Neural cell (in vitro differentiated cells): ENCODE results near the gene HCRTR2. TPM values are rescaled to one million over a fixed set of nuclear protein-coding genes. Genes with fewer than 3 reads are reported as not detected.

Source experiments
- H2AFZ ChIP-seq: fragments of 200-600, 300-800 bp; sonication (generic), shearing (Covaris generic); 2 replicates; pipeline ENCODE4 v1.6.0; 2014; ENCODE audit warnings: low read depth, mild to moderate bottlenecking, antibody characterized with exemption, low read length, moderate library complexity
- H3F3A ChIP-seq: fragments of 200-600 bp; shearing (Covaris generic); 2 replicates; pipeline ENCODE4 v1.6.1; 2016; ENCODE audit warnings: mild to moderate bottlenecking, moderate library complexity, mixed read lengths, antibody characterized with exemption, low read length; ENCODE audit not compliant: insufficient read depth, poor library complexity, severe bottlenecking
- H3K27ac ChIP-seq: fragments of 200-600, 300-800 bp; sonication (generic), shearing (Covaris generic); 2 replicates; pipeline ENCODE4 v1.5.1; 2014; ENCODE audit warnings: mild to moderate bottlenecking, low read length, moderate library complexity
- H3K27me3 ChIP-seq: fragments of 300-800, 200-600 bp; sonication (generic), shearing (Covaris generic); 2 replicates; pipeline ENCODE4 v1.6.0; 2014; ENCODE audit warnings: mild to moderate bottlenecking, low read depth, low read length, moderate library complexity; ENCODE audit not compliant: insufficient read depth
- H3K36me3 ChIP-seq: fragments of 300-800, 200-600 bp; sonication (generic), shearing (Covaris generic); 2 replicates; pipeline ENCODE4 v1.5.1; 2014; ENCODE audit warnings: mild to moderate bottlenecking, antibody characterized with exemption, low read length, moderate library complexity; ENCODE audit not compliant: insufficient read depth
- H3K4me2 ChIP-seq: fragments of 300-800, 200-600 bp; sonication (generic), shearing (Covaris generic); 2 replicates; pipeline ENCODE4 v1.6.0; 2014; ENCODE audit warnings: mild to moderate bottlenecking, low read length
- H3K4me3 ChIP-seq: fragments of 300-800, 200-600 bp; sonication (generic), shearing (Covaris generic); 2 replicates; pipeline ENCODE4 v1.5.1; 2014; ENCODE audit warnings: mild to moderate bottlenecking, low read length, moderate library complexity
- H3K79me2 ChIP-seq: fragments of 200-600 bp; shearing (Covaris generic); replicated peaks from 2 replicates; pipeline ENCODE4 v1.6.0; 2014; ENCODE audit warnings: mild to moderate bottlenecking, low read length, moderate library complexity; ENCODE audit not compliant: insufficient read depth
- H3K9ac ChIP-seq: fragments of 300-800, 200-600 bp; sonication (generic), shearing (Covaris generic); 2 replicates; pipeline ENCODE4 v1.6.1; 2016; ENCODE audit warnings: mild to moderate bottlenecking, low read length, mixed read lengths
- H3K9me2 ChIP-seq: fragments of 200-600 bp; shearing (Covaris generic); 2 replicates; pipeline ENCODE4 v1.6.1; 2016; ENCODE audit warnings: mild to moderate bottlenecking, low read length, mixed read lengths; ENCODE audit not compliant: insufficient read depth
- H3K9me3 ChIP-seq: fragments of 200-600, 300-800 bp; sonication (generic), shearing (Covaris generic); 2 replicates; pipeline ENCODE4 v1.6.1; 2016; ENCODE audit warnings: mild to moderate bottlenecking, mixed run types, low read length, moderate library complexity, mixed read lengths
- H4K20me1 ChIP-seq: fragments of 200-600 bp; shearing (Covaris generic); 2 replicates; pipeline ENCODE4 v1.6.1; 2016; ENCODE audit warnings: mild to moderate bottlenecking, mixed run types; ENCODE audit not compliant: insufficient read depth
- EP300 ChIP-seq: fragments of 450-650 bp; conservative IDR thresholded peaks from 2 replicates; pipeline ENCODE4 v1.6.1; 2014; ENCODE audit warnings: antibody characterized with exemption, mild to moderate bottlenecking, moderate library complexity; ENCODE audit not compliant: poor library complexity, severe bottlenecking
- EZH2 ChIP-seq: fragments of 200-600, 300-800 bp; shearing (Covaris generic), sonication (generic); IDR thresholded peaks from 2 replicates; pipeline ENCODE4 v1.6.1; 2014; ENCODE audit warnings: antibody characterized with exemption, low read length, borderline replicate concordance, mild to moderate bottlenecking; ENCODE audit not compliant: insufficient read depth, poor library complexity, severe bottlenecking
- MXI1 ChIP-seq: fragments of 450-650 bp; conservative IDR thresholded peaks from 2 replicates; pipeline ENCODE4 v1.6.1; 2014; ENCODE audit warnings: antibody characterized with exemption, mild to moderate bottlenecking; ENCODE audit not compliant: poor library complexity, severe bottlenecking
- POLR2AphosphoS5 ChIP-seq: IDR thresholded peaks from 2 replicates; pipeline ENCODE4 v1.6.1; 2012
- RAD21 ChIP-seq: fragments of 450-650 bp; conservative IDR thresholded peaks from 2 replicates; pipeline ENCODE4 v1.6.1; 2014; ENCODE audit warnings: antibody characterized with exemption, mild to moderate bottlenecking, moderate library complexity
- REST ChIP-seq: IDR thresholded peaks from 2 replicates; pipeline ENCODE4 v1.6.1; 2012; ENCODE audit warnings: borderline replicate concordance
- SMC3 ChIP-seq: fragments of 450-650 bp; conservative IDR thresholded peaks from 2 replicates; pipeline ENCODE4 v1.6.1; 2014; ENCODE audit warnings: antibody characterized with exemption, mild to moderate bottlenecking, moderate library complexity; ENCODE audit not compliant: poor library complexity
- TAF1 ChIP-seq: IDR thresholded peaks from 2 replicates; pipeline ENCODE4 v1.6.1; 2012; ENCODE audit warnings: low read depth
- polyA minus RNA-seq: library from RNA; depleted of rRNA, polyadenylated mRNA; stranded (reverse); fragments of >200 nt; gene quantifications from 2 replicates; pipeline ENCODE4 v1.2.3, GENCODE V29; 2014
- polyA plus RNA-seq: library from polyadenylated mRNA; depleted of rRNA; stranded (reverse); fragments of >200 nt; gene quantifications from 2 replicates; pipeline ENCODE4 v1.2.3, GENCODE V29; 2014
- TF ChIP-seq, protein P1 (sequence below): fragments of 450-650 bp; IDR thresholded peaks from 2 replicates; pipeline ENCODE4 v1.5.1; 2014; ENCODE audit warnings: antibody characterized with exemption, mild to moderate bottlenecking, moderate library complexity; ENCODE audit not compliant: poor library complexity, severe bottlenecking

Gene HCRTR2
- polyA plus RNA-seq (7.5 and 8.1 TPM in 2 replicates), polyA minus RNA-seq (17.8 and 21.4 TPM in 2 replicates)

DNA sequence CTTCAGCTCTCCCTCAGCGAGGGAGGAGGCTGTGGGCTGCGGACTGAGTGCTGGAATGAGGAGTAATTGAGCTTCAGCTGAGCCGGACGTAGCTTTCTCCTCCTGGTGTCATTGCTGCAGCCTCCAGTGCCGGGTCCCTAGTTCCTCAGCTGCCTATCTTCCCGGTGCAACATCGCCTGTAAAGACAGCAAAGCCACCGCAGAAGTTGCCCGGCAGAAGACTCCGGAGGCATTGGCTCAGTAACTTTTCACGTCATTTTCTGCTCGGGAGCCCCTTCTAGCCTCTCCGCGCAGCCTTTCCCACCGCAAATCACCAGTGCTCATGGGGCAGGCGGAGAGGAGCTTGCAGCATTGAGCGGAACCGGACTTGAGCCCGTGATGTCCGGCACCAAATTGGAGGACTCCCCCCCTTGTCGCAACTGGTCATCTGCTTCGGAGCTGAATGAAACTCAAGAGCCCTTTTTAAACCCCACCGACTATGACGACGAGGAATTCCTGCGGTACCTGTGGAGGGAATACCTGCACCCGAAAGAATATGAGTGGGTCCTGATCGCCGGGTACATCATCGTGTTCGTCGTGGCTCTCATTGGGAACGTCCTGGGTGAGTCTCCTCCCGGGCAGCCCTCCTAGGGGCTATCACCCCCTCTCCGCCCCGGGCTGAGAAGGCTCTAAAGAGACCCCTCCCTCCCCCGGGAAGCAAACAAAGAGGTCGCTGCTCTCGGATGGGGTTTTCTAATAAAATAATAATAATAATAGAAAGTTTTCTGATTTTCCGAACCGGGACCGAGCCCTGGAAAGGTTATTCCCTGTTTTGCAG is at the start of gene HCRTR2:
TSS of gene HCRTR2 (plus strand) at position 305 of the 816 bp plus-strand sequence. CDS start at position 378, 73 bp downstream.
- Histone ChIP-seq H3K4me2 (peak within 1 kb of the TSS; percentile 34), H3K27ac (peak within 1 kb of the TSS; percentile 57), H4K20me1 (no peaks in the 10 kb centered on the region), H3F3A (no peaks in the 10 kb centered on the region), H3K79me2 (no peaks in the 10 kb centered on the region), H3K36me3 (no peaks in the 10 kb centered on the region), H2AFZ (peak within 1 kb of the TSS; percentile 29), H3K27me3 (peaks cover 26% of the 10 kb centered on the region), H3K9ac (peak within 1 kb of the TSS; percentile 65), H3K9me3 (no peaks in the 10 kb centered on the region), H3K4me3 (peak within 1 kb of the TSS; percentile 69), H3K9me2 (no peaks in the 10 kb centered on the region)
- TF ChIP-seq EZH2 (no peak), TAF1 (peak; percentile 0), MXI1 (no peak), POLR2AphosphoS5 (peak; percentile 22)

- Histone ChIP-seq H3K36me3 (no peaks in the 10 kb centered on the region), H2AFZ (no peak overlapping the region), H3K9me2 (no peaks in the 10 kb centered on the region), H3K79me2 (no peaks in the 10 kb centered on the region), H3K27me3 (no peaks in the 10 kb centered on the region), H3K27ac (no peak overlapping the region), H3K9me3 (no peaks in the 10 kb centered on the region), H3F3A (no peaks in the 10 kb centered on the region), H3K4me2 (no peak overlapping the region), H4K20me1 (no peaks in the 10 kb centered on the region), H3K9ac (no peak overlapping the region), H3K4me3 (no peak overlapping the region)
- TF ChIP-seq POLR2AphosphoS5 (no peak), EZH2 (no peak), SMC3 (no peak), EP300 (no peak), REST (no peak), RAD21 (no peak), TAF1 (no peak)
- TF ChIP-seq, protein P1, sequence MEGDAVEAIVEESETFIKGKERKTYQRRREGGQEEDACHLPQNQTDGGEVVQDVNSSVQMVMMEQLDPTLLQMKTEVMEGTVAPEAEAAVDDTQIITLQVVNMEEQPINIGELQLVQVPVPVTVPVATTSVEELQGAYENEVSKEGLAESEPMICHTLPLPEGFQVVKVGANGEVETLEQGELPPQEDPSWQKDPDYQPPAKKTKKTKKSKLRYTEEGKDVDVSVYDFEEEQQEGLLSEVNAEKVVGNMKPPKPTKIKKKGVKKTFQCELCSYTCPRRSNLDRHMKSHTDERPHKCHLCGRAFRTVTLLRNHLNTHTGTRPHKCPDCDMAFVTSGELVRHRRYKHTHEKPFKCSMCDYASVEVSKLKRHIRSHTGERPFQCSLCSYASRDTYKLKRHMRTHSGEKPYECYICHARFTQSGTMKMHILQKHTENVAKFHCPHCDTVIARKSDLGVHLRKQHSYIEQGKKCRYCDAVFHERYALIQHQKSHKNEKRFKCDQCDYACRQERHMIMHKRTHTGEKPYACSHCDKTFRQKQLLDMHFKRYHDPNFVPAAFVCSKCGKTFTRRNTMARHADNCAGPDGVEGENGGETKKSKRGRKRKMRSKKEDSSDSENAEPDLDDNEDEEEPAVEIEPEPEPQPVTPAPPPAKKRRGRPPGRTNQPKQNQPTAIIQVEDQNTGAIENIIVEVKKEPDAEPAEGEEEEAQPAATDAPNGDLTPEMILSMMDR = no peak
These were observed 43.5 kb upstream of the HCRTR2 start for GRCh38 chr6:55130806-55131324.
